ENCODE results near the gene MARCHF9. TPM values are rescaled to one million over a fixed set of nuclear protein-coding genes. Genes with fewer than 3 reads are reported as not detected.

The MARCHF9 gene
- total RNA-seq, 2 donors from 2014 or later = 5.2 to 9.9 TPM

GRCh38 chr12:57755194-57755453 lies 221 bp downstream of the MARCHF9 start:
- TF ChIP-seq CTCF (IDR thresholded peaks at IDR 0.05) (no peak), POLR2A (IDR thresholded peaks at IDR 0.05) (no peak)
- H3K27me3 ChIP-seq = no peaks in the 10 kb centered on the region
- WGBS, 2 donors = 3% methylated on average over 22 of the region's 34 CpGs; no CpG with 5 or more reads in 1 of the 2 donors
- H3K9me3 ChIP-seq = no peaks in the 10 kb centered on the region
- no peaks in the 10 kb centered on the region for H3K36me3 ChIP-seq (replicated peaks in 1 of 2; ENCODE audit: insufficient read depth in 1 of 2, low read depth in 2 of 2)
- ATAC-seq (no peak), DNase-seq (no peak)
- H3K4me1 ChIP-seq = peaks cover 38% of the 10 kb centered on the region
- H3K4me3 ChIP-seq = peak overlapping the region; percentile 46 to 65
- H3K27ac ChIP-seq = peak overlapping the region; percentile 25 to 89 (median 72)
- intact Hi-C loops (cut with DNase I) = no loop called here

- peak overlapping the region; percentile 25 to 89 (median 72) for H3K27ac ChIP-seq
- intact Hi-C loops (cut with DNase I) = no loop called here
- ATAC-seq = peak; percentile 7
These were observed 810 bp downstream of the MARCHF9 start for GRCh38 chr12:57755454-57756372.

GRCh38 chr12:57756406-57757341 lies 1.8 kb downstream of the MARCHF9 start:
- TF ChIP-seq CTCF (IDR thresholded peaks at IDR 0.05) = peak; percentile 33 to 60 (median 58)
- no peak for TF ChIP-seq POLR2A (IDR thresholded peaks at IDR 0.05)
- Histone ChIP-seq H3K27me3 (no peaks in the 10 kb centered on the region), H3K9me3 (no peaks in the 10 kb centered on the region), H3K4me3 (no peak overlapping the region), H3K27ac (peak overlapping the region in 1 of 4 donors; percentile 89), H3K36me3 (replicated peaks in 1 of 2; ENCODE audit: insufficient read depth in 1 of 2, low read depth in 2 of 2) (no peaks in the 10 kb centered on the region), H3K4me1 (peaks cover 25% of the 10 kb centered on the region)
- DNase-seq (peak in 3 of 4 donors; percentile 43 to 54 (median 54)), ATAC-seq (no peak)
- 38 to 40% methylated on average over 16 to 22 of the region's 22 CpGs for WGBS, 2 donors
- intact Hi-C loops (cut with DNase I) = no loop called here

More at GRCh38 chr12:57755454-57756372, 810 bp downstream of the MARCHF9 start:
- TF ChIP-seq POLR2A (IDR thresholded peaks at IDR 0.05) (peak in 2 of 3 donors; percentile 26 to 31), CTCF (IDR thresholded peaks at IDR 0.05) (no peak)
- 1 to 2% methylated on average over 6 to 40 of the region's 76 CpGs for WGBS, 2 donors
- no peaks in the 10 kb centered on the region for H3K36me3 ChIP-seq (replicated peaks in 1 of 2; ENCODE audit: insufficient read depth in 1 of 2, low read depth in 2 of 2)
- peaks cover 34% of the 10 kb centered on the region for H3K4me1 ChIP-seq
- no peaks in the 10 kb centered on the region for H3K27me3 ChIP-seq
- peak; percentile 54 to 65 (median 58) for DNase-seq
- peak overlapping the region; percentile 46 to 65 for H3K4me3 ChIP-seq
- H3K9me3 ChIP-seq = no peaks in the 10 kb centered on the region

GRCh38 chr12:57757771-57758170 lies 2.9 kb downstream of the MARCHF9 start:
- DNase-seq (no peak), ATAC-seq (no peak)
- intact Hi-C loops (cut with DNase I) = no loop called here
- Histone ChIP-seq H3K4me3 (no peak overlapping the region), H3K4me1 (peaks cover 21% of the 10 kb centered on the region), H3K36me3 (replicated peaks in 1 of 2; ENCODE audit: insufficient read depth in 1 of 2, low read depth in 2 of 2) (no peaks in the 10 kb centered on the region), H3K9me3 (no peaks in the 10 kb centered on the region), H3K27ac (no peak overlapping the region), H3K27me3 (no peaks in the 10 kb centered on the region)
- WGBS, 2 donors = 86 to 88% methylated on average over 4 of the region's 4 CpGs
- TF ChIP-seq POLR2A (IDR thresholded peaks at IDR 0.05) (no peak), CTCF (IDR thresholded peaks at IDR 0.05) (no peak)
